SK-N-SH (cell line): Measurements from ENCODE around the gene COPS9. TPM values are rescaled to one million over a fixed set of nuclear protein-coding genes. Genes with fewer than 3 reads are reported as not detected.

Experiments
- CTCF ChIA-PET: fragments of 300-600, 350-600 bp; formaldehyde crosslinking; extraction: SDS; loops from one replicate; lab custom pipeline; 2021; lab: Yijun Ruan, JAX
- POLR2A ChIA-PET: fragments of 350-600 bp; sonication (Branson Sonifier 250); formaldehyde crosslinking; extraction: SDS; loops from one replicate; lab custom pipeline; 2020; ENCODE audit warnings: antibody characterized with exemption, inconsistent platforms; lab: Yijun Ruan, JAX
- DNase-seq: peaks from one replicate; pipeline ENCODE4 v3.0.0; 2012
- H2AFZ ChIP-seq: fragments of 200-600 bp; sonication (generic); 2 replicates; pipeline ENCODE4 v1.8.1; 2016; ENCODE audit warnings: antibody characterized with exemption, mild to moderate bottlenecking, low read depth
- H3F3A ChIP-seq: fragments of 200-600 bp; sonication (generic); replicated peaks from 2 replicates; pipeline ENCODE3; 2016; ENCODE audit warnings: antibody characterized with exemption, mild to moderate bottlenecking; ENCODE audit not compliant: insufficient read depth
- H3K27ac ChIP-seq, 2 experiments: fragments of 200-500 bp in 1 of 2; fragments of 200-600 bp in 1 of 2; sonication (Bioruptor generic) in 1 of 2; sonication (generic), shearing (Covaris generic) in 1 of 2; 2 replicates each; pipeline versions ENCODE4 v1.5.1 to v1.6.1; 2014 to 2016; ENCODE audit warnings: low read depth in 2 of 2, inconsistent platforms in 1 of 2, low read length in 1 of 2, mild to moderate bottlenecking in 1 of 2, mixed read lengths in 1 of 2
- H3K27me3 ChIP-seq: fragments of 200-600 bp; sonication (generic), shearing (Covaris generic); 2 replicates; pipeline ENCODE4 v1.6.1; 2016; ENCODE audit warnings: mixed run types; ENCODE audit not compliant: insufficient read depth
- H3K36me3 ChIP-seq, 2 experiments: fragments of 200-500 bp in 1 of 2; fragments of 200-600 bp in 1 of 2; sonication (Bioruptor generic) in 1 of 2; sonication (generic) in 1 of 2; replicated peaks in 1 of 2; 2 replicates each; pipeline versions ENCODE3 to v1.5.1; 2014 to 2016; ENCODE audit warnings: low read length in 1 of 2, mild to moderate bottlenecking in 1 of 2; ENCODE audit not compliant: insufficient read depth in 2 of 2, control insufficient read depth in 1 of 2
- H3K4me1 ChIP-seq, 2 experiments: fragments of 200-500 bp in 1 of 2; fragments of 200-600 bp in 1 of 2; sonication (Bioruptor generic) in 1 of 2; sonication (generic), shearing (Covaris generic) in 1 of 2; 2 replicates each; pipeline versions ENCODE4 v1.5.1 to v1.6.1; 2014 to 2016; ENCODE audit warnings: low read depth in 1 of 2, low read length in 1 of 2, mixed run types in 1 of 2; ENCODE audit not compliant: insufficient read depth in 2 of 2, control insufficient read depth in 1 of 2
- H3K4me2 ChIP-seq: fragments of 200-600 bp; sonication (generic), shearing (Covaris generic); 2 replicates; pipeline ENCODE4 v1.6.1; 2017; ENCODE audit warnings: mixed run types
- H3K4me3 ChIP-seq, 2 experiments: fragments of 200-500 bp in 1 of 2; fragments of 200-600 bp in 1 of 2; sonication (Bioruptor generic) in 1 of 2; sonication (generic), shearing (Covaris generic) in 1 of 2; 2 replicates each; pipeline versions ENCODE4 v1.5.1 to v1.8.1; 2014 to 2016; ENCODE audit warnings: low read depth in 2 of 2, inconsistent platforms in 1 of 2, low read length in 1 of 2, mild to moderate bottlenecking in 1 of 2, mixed read lengths in 1 of 2, moderate library complexity in 1 of 2
- H3K79me2 ChIP-seq: fragments of 200-600 bp; sonication (generic); 2 replicates; pipeline ENCODE4 v1.8.1; 2017; ENCODE audit warnings: mild to moderate bottlenecking; ENCODE audit not compliant: insufficient read depth
- H3K9ac ChIP-seq: fragments of 200-600 bp; sonication (generic); 2 replicates; pipeline ENCODE4 v1.6.1; 2017; ENCODE audit warnings: mixed run types
- H3K9me2 ChIP-seq: fragments of 200-600 bp; sonication (generic); 2 replicates; pipeline ENCODE4 v1.6.1; 2017; ENCODE audit warnings: mixed run types
- H3K9me3 ChIP-seq: fragments of 200-600 bp; sonication (generic); 2 replicates; pipeline ENCODE4 v1.6.1; 2017; ENCODE audit warnings: mixed run types, mild to moderate bottlenecking, moderate library complexity
- H4K20me1 ChIP-seq: fragments of 200-600 bp; sonication (generic); 2 replicates; pipeline ENCODE4 v1.6.1; 2017; ENCODE audit warnings: mild to moderate bottlenecking, mixed run types; ENCODE audit not compliant: insufficient read depth
- CHD2 ChIP-seq: fragments of 150-350 bp; IDR thresholded peaks from 2 replicates; pipeline ENCODE4 v1.6.1; 2018; ENCODE audit warnings: low read length; ENCODE audit not compliant: partially characterized antibody
- ELF1 ChIP-seq: IDR thresholded peaks from 2 replicates; pipeline ENCODE4 v1.4.0; 2012
- FOSL2 ChIP-seq: IDR thresholded peaks from 2 replicates; pipeline ENCODE4 v1.4.0; 2012; ENCODE audit warnings: low read depth, mild to moderate bottlenecking, moderate library complexity, borderline replicate concordance
- FOXJ3 ChIP-seq: sonication (generic); formaldehyde crosslinking; IDR thresholded peaks from 2 replicates; pipeline ENCODE4 v1.5.1; 2020; ENCODE audit warnings: mild to moderate bottlenecking, missing genetic modification reagents
- FOXM1 ChIP-seq: IDR thresholded peaks from 2 replicates; pipeline ENCODE4 v1.4.0; 2012; ENCODE audit warnings: low read depth, mild to moderate bottlenecking
- GABPA ChIP-seq: IDR thresholded peaks from 2 replicates; pipeline ENCODE4 v1.4.0; 2012; ENCODE audit warnings: low read depth, mild to moderate bottlenecking
- GATA2 ChIP-seq: sonication (generic); formaldehyde crosslinking; IDR thresholded peaks from 2 replicates; pipeline ENCODE4 v1.5.0; 2020; ENCODE audit warnings: mild to moderate bottlenecking, missing genetic modification reagents
- MEF2A ChIP-seq: IDR thresholded peaks from 2 replicates; pipeline ENCODE4 v1.4.0; 2012; ENCODE audit warnings: low read depth, borderline replicate concordance
- POLR2AphosphoS5 ChIP-seq: IDR thresholded peaks from 2 replicates; pipeline ENCODE4 v1.6.1; 2012; ENCODE audit warnings: low read depth, low read length
- RCOR1 ChIP-seq: fragments of 150-350 bp; IDR thresholded peaks from 2 replicates; pipeline ENCODE4 v1.6.1; 2017; ENCODE audit warnings: antibody characterized with exemption, low read length
- SIN3A ChIP-seq: IDR thresholded peaks from 2 replicates; pipeline ENCODE4 v1.6.1; 2012; ENCODE audit warnings: low read depth, mild to moderate bottlenecking, low read length, moderate library complexity, borderline replicate concordance
- TEAD4 ChIP-seq: IDR thresholded peaks from 2 replicates; pipeline ENCODE4 v1.4.0; 2012; ENCODE audit warnings: mild to moderate bottlenecking, borderline replicate concordance; ENCODE audit not compliant: insufficient read depth
- USF2 ChIP-seq: fragments of 150-350 bp; IDR thresholded peaks from 2 replicates; pipeline ENCODE4 v1.6.1; 2017; ENCODE audit warnings: antibody characterized with exemption, low read length, low read depth, borderline replicate concordance
- ZBTB33 ChIP-seq: IDR thresholded peaks from 2 replicates; pipeline ENCODE4 v1.4.0; 2012; ENCODE audit warnings: low read depth, borderline replicate concordance
- WGBS: methylation state at CpG from one replicate; pipeline ENCODE4 v1.1.6; 2017; ENCODE audit warnings: low lambda C conversion rate; 5-methylcytosine and 5-hydroxymethylcytosine counted together
- polyA plus RNA-seq, 3 experiments: library from polyadenylated mRNA; depleted of rRNA; stranded (reverse); fragments of >200 nt; gene quantifications; 2 replicates each; pipeline ENCODE4 v1.2.3, GENCODE V29; 2012
- TF ChIP-seq, protein P1 (sequence below): IDR thresholded peaks from 2 replicates; pipeline ENCODE4 v1.4.0; 2012; ENCODE audit warnings: low read depth, borderline replicate concordance
- TF ChIP-seq, protein P2 (sequence below): fragments of 150-350 bp; IDR thresholded peaks from 2 replicates; pipeline ENCODE4 v1.6.1; 2016; ENCODE audit warnings: mild to moderate bottlenecking, low read depth, low read length
- TF ChIP-seq, protein P3 (sequence below): IDR thresholded peaks from 2 replicates; pipeline ENCODE4 v1.6.1; 2012; ENCODE audit warnings: mild to moderate bottlenecking, low read depth, low read length, moderate library complexity

COPS9 gene
- polyA plus RNA-seq, 1 of the 3 experiments (the other 2 are of a cell fraction) = 717 TPM

GRCh38 chr2:240159251-240159839 is 23.2 kb upstream of the COPS9 start:
- no peak overlapping the region for H2AFZ ChIP-seq
- H3K27me3 ChIP-seq = no peaks in the 10 kb centered on the region
- no peaks in the 10 kb centered on the region for H3K9me2 ChIP-seq
- no peaks in the 10 kb centered on the region for H3K9me3 ChIP-seq
- H3K4me2 ChIP-seq = no peak overlapping the region
- no peaks in the 10 kb centered on the region for H3K4me1 ChIP-seq
- no peaks in the 10 kb centered on the region for H3F3A ChIP-seq
- no peak for DNase-seq
- POLR2A ChIA-PET = interaction anchor here (0.6 kb wide), 1 partner anchor 12 kb away, joined by 3 read pairs; no protein-coding TSS in a partner anchor
- H3K9ac ChIP-seq = no peak overlapping the region
- H3K36me3 ChIP-seq = no peaks in the 10 kb centered on the region
- no peak overlapping the region for H3K27ac ChIP-seq
- TF ChIP-seq TEAD4 (no peak), POLR2AphosphoS5 (no peak), ELF1 (no peak), FOSL2 (no peak), MEF2A (no peak)
- TF ChIP-seq, protein P1, sequence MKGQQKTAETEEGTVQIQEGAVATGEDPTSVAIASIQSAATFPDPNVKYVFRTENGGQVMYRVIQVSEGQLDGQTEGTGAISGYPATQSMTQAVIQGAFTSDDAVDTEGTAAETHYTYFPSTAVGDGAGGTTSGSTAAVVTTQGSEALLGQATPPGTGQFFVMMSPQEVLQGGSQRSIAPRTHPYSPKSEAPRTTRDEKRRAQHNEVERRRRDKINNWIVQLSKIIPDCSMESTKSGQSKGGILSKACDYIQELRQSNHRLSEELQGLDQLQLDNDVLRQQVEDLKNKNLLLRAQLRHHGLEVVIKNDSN = no peak
- H3K79me2 ChIP-seq = no peaks in the 10 kb centered on the region
- CTCF ChIA-PET = interaction anchor here (1.6 kb wide), 1 partner anchor 9 kb away, joined by 5 read pairs; no protein-coding TSS in a partner anchor
- WGBS = 63% methylated on average over 18 of the region's 21 CpGs
- H3K4me3 ChIP-seq = no peak overlapping the region
- no peaks in the 10 kb centered on the region for H4K20me1 ChIP-seq

DNA sequence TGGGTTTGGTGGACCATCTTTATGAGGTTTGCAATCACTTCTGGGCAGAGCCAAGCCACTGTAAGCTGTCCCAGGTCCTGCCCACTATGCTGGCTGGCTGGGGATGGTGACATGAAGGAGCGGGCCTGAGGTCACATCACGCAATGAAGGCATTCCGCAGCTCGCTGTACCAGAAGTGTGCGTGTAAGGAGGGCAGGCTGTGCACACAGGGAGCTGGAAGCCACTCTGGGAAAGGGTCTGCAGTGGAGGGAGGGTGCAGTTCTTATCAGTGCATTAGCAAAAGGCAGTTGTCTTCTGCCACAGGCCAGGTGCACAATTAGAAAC is 21.0 kb upstream of the COPS9 start:
- H2AFZ ChIP-seq = no peak overlapping the region
- no peaks in the 10 kb centered on the region for H3K4me1 ChIP-seq
- DNase-seq = no peak
- no peak overlapping the region for H3K27ac ChIP-seq
- H3K36me3 ChIP-seq = no peaks in the 10 kb centered on the region
- CTCF ChIA-PET = interaction anchor here (2.1 kb wide), 1 partner anchor 13 kb away, joined by 7 read pairs; no protein-coding TSS in a partner anchor
- WGBS = 84% methylated on average over 5 of the region's 5 CpGs
- no peaks in the 10 kb centered on the region for H3K27me3 ChIP-seq
- POLR2A ChIA-PET = no interaction called here
- no peaks in the 10 kb centered on the region for H3F3A ChIP-seq
- no peaks in the 10 kb centered on the region for H3K9me2 ChIP-seq
- no peak overlapping the region for H3K9ac ChIP-seq
- no peaks in the 10 kb centered on the region for H3K9me3 ChIP-seq
- no peaks in the 10 kb centered on the region for H4K20me1 ChIP-seq
- no peaks in the 10 kb centered on the region for H3K79me2 ChIP-seq
- no peak overlapping the region for H3K4me2 ChIP-seq
- no peak overlapping the region for H3K4me3 ChIP-seq
- no peak for TF ChIP-seq CHD2
- no peak for TF ChIP-seq SIN3A
- TF ChIP-seq, protein P1 = no peak
- TF ChIP-seq, protein P2, sequence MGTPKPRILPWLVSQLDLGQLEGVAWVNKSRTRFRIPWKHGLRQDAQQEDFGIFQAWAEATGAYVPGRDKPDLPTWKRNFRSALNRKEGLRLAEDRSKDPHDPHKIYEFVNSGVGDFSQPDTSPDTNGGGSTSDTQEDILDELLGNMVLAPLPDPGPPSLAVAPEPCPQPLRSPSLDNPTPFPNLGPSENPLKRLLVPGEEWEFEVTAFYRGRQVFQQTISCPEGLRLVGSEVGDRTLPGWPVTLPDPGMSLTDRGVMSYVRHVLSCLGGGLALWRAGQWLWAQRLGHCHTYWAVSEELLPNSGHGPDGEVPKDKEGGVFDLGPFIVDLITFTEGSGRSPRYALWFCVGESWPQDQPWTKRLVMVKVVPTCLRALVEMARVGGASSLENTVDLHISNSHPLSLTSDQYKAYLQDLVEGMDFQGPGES = no peak
- no peak for TF ChIP-seq TEAD4
- TF ChIP-seq FOXM1 = no peak
- no peak for TF ChIP-seq GABPA
- TF ChIP-seq GATA2 (CRISPR knock-in tag) = no peak
- no peak for TF ChIP-seq RCOR1
- TF ChIP-seq USF2 = no peak
- TF ChIP-seq ZBTB33 = no peak
- TF ChIP-seq MEF2A = no peak
- TF ChIP-seq FOXJ3 (CRISPR knock-in tag) = no peak
- TF ChIP-seq, protein P3, sequence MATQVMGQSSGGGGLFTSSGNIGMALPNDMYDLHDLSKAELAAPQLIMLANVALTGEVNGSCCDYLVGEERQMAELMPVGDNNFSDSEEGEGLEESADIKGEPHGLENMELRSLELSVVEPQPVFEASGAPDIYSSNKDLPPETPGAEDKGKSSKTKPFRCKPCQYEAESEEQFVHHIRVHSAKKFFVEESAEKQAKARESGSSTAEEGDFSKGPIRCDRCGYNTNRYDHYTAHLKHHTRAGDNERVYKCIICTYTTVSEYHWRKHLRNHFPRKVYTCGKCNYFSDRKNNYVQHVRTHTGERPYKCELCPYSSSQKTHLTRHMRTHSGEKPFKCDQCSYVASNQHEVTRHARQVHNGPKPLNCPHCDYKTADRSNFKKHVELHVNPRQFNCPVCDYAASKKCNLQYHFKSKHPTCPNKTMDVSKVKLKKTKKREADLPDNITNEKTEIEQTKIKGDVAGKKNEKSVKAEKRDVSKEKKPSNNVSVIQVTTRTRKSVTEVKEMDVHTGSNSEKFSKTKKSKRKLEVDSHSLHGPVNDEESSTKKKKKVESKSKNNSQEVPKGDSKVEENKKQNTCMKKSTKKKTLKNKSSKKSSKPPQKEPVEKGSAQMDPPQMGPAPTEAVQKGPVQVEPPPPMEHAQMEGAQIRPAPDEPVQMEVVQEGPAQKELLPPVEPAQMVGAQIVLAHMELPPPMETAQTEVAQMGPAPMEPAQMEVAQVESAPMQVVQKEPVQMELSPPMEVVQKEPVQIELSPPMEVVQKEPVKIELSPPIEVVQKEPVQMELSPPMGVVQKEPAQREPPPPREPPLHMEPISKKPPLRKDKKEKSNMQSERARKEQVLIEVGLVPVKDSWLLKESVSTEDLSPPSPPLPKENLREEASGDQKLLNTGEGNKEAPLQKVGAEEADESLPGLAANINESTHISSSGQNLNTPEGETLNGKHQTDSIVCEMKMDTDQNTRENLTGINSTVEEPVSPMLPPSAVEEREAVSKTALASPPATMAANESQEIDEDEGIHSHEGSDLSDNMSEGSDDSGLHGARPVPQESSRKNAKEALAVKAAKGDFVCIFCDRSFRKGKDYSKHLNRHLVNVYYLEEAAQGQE = no peak
